H1 (cell line): ENCODE measurements around the gene DNM2. TPM values are rescaled to one million over a fixed set of nuclear protein-coding genes. Genes with fewer than 3 reads are reported as not detected.
"Not testable (repeated sequence)": the region's sequence is repeated elsewhere in the genome, so short reads cannot be mapped to it uniquely, and the experiment has no call there.

Experiments used
- CTCF ChIA-PET: fragments of 300-600 bp; sonication (Branson Sonifier 250); formaldehyde crosslinking; loops from one replicate; lab custom pipeline; 2021; ENCODE audit not compliant: partially characterized antibody; lab: Charles Lee
- POLR2A ChIA-PET: fragments of 300-600 bp; sonication (Branson Sonifier 250); formaldehyde crosslinking; loops from one replicate; lab custom pipeline; 2021; ENCODE audit warnings: inconsistent platforms; ENCODE audit not compliant: partially characterized antibody; lab: Charles Lee
- DNase-seq, 2 experiments: peaks; one replicate each; pipeline versions ENCODE4 v3.0.0 to v3.0.0-alpha.2; 2010 to 2022; ENCODE audit warnings: low spot score in 2 of 2, low read depth in 1 of 2, mixed read lengths in 1 of 2
- FAIRE-seq: peaks from 2 replicates; lab custom pipeline; 2011; peaks lifted over from hg19 to GRCh38; lab: Jason Lieb, UNC
- H2AFZ ChIP-seq: 2 replicates; pipeline ENCODE4 v1.8.1; 2012; ENCODE audit warnings: low read length, inconsistent platforms
- H2AK5ac ChIP-seq: 2 replicates; pipeline ENCODE4 v1.6.1; 2013; ENCODE audit warnings: low read depth, low read length
- H2BK120ac ChIP-seq: replicated peaks from 2 replicates; pipeline ENCODE3; 2013; ENCODE audit warnings: low read depth, low read length, inconsistent platforms
- H2BK12ac ChIP-seq: 2 replicates; pipeline ENCODE4 v1.6.1; 2013; ENCODE audit warnings: low read depth, low read length
- H2BK15ac ChIP-seq: 2 replicates; pipeline ENCODE4 v1.6.1; 2013; ENCODE audit warnings: low read length
- H2BK20ac ChIP-seq: 2 replicates; pipeline ENCODE4 v1.6.1; 2013; ENCODE audit warnings: low read length
- H2BK5ac ChIP-seq: 2 replicates; pipeline ENCODE4 v1.6.1; 2013; ENCODE audit warnings: low read depth, low read length
- H3K14ac ChIP-seq: 2 replicates; pipeline ENCODE4 v1.6.1; 2013; ENCODE audit warnings: inconsistent platforms; ENCODE audit not compliant: insufficient read length
- H3K18ac ChIP-seq: 2 replicates; pipeline ENCODE4 v1.6.1; 2013; ENCODE audit warnings: low read length; ENCODE audit errors: extremely low read depth
- H3K23ac ChIP-seq: 2 replicates; pipeline ENCODE4 v1.6.1; 2013; ENCODE audit warnings: inconsistent platforms; ENCODE audit not compliant: insufficient read length
- H3K23me2 ChIP-seq: 2 replicates; pipeline ENCODE4 v1.6.1; 2013; ENCODE audit warnings: low read depth, low read length
- H3K27ac ChIP-seq: 2 replicates; pipeline ENCODE4 v1.6.1; 2011; ENCODE audit warnings: low read depth, low read length, inconsistent platforms
- H3K27me3 ChIP-seq, 4 experiments: replicated peaks in 1 of 4; 1 replicate in 1 of 4; 2 replicates in 3 of 4; pipeline versions ENCODE4 v1.6.1 to v1.8.1; 2011 to 2013; ENCODE audit warnings: low read length in 3 of 4, mild to moderate bottlenecking in 3 of 4, inconsistent platforms in 2 of 4, mixed read lengths in 2 of 4, moderate library complexity in 1 of 4; ENCODE audit not compliant: control insufficient read depth in 3 of 4, insufficient read depth in 3 of 4; ENCODE audit errors: extremely low read depth in 1 of 4
- H3K36me3 ChIP-seq, 4 experiments: 2 replicates each; pipeline versions ENCODE4 v1.6.1 to v1.8.1; 2011 to 2013; ENCODE audit warnings: mild to moderate bottlenecking in 4 of 4, low read length in 3 of 4, moderate library complexity in 2 of 4, control low read depth in 1 of 4, inconsistent platforms in 1 of 4; ENCODE audit not compliant: insufficient read depth in 4 of 4, control insufficient read depth in 2 of 4
- H3K4ac ChIP-seq: replicated peaks from 2 replicates; pipeline ENCODE3; 2013; ENCODE audit warnings: low read length, low read depth, mixed read lengths, inconsistent platforms; ENCODE audit not compliant: insufficient read length
- H3K4me1 ChIP-seq, 4 experiments: replicated peaks in 1 of 4; 1 replicate in 1 of 4; 2 replicates in 3 of 4; pipeline versions ENCODE4 v1.6.1 to v1.8.1; 2011 to 2013; ENCODE audit warnings: low read length in 3 of 4, inconsistent platforms in 2 of 4, mixed read lengths in 1 of 4; ENCODE audit not compliant: insufficient read depth in 4 of 4, control insufficient read depth in 3 of 4
- H3K4me2 ChIP-seq, 2 experiments: 2 replicates each; pipeline versions ENCODE4 v1.6.1 to v1.8.1; 2011 to 2013; ENCODE audit warnings: low read depth in 2 of 2, low read length in 2 of 2, control low read depth in 1 of 2, inconsistent platforms in 1 of 2, mild to moderate bottlenecking in 1 of 2; ENCODE audit not compliant: insufficient read depth in 1 of 2
- H3K4me3 ChIP-seq, 4 experiments: fragments of 200-600, 300-600 bp in 1 of 4; sonication (generic), shearing (Covaris generic), sonication (Bioruptor Twin) in 1 of 4; 2 replicates each; pipeline versions ENCODE4 v1.5.1 to v1.8.1; 2011 to 2016; ENCODE audit warnings: low read length in 4 of 4, low read depth in 3 of 4, control low read depth in 2 of 4, inconsistent platforms in 2 of 4, mild to moderate bottlenecking in 2 of 4, mixed read lengths in 1 of 4, moderate library complexity in 1 of 4; ENCODE audit not compliant: insufficient read depth in 2 of 4; ENCODE audit errors: extremely low read depth in 1 of 4
- H3K56ac ChIP-seq: replicated peaks from 2 replicates; pipeline ENCODE3; 2013; ENCODE audit warnings: low read depth, mild to moderate bottlenecking, mixed read lengths, low read length, inconsistent platforms; ENCODE audit not compliant: insufficient read length
- H3K79me1 ChIP-seq: 2 replicates; pipeline ENCODE4 v1.6.1; 2013; ENCODE audit warnings: low read depth, low read length, control low read depth
- H3K79me2 ChIP-seq, 2 experiments: 2 replicates each; pipeline versions ENCODE4 v1.6.1 to v1.8.1; 2012 to 2013; ENCODE audit warnings: low read length in 2 of 2, mild to moderate bottlenecking in 2 of 2, inconsistent platforms in 1 of 2; ENCODE audit not compliant: insufficient read depth in 2 of 2, control insufficient read depth in 1 of 2
- H3K9ac ChIP-seq, 4 experiments: replicated peaks in 1 of 4; 1 replicate in 1 of 4; 2 replicates in 3 of 4; pipeline versions ENCODE4 v1.6.1 to v1.8.1; 2011 to 2013; ENCODE audit warnings: low read depth in 3 of 4, low read length in 3 of 4, control low read depth in 2 of 4, mild to moderate bottlenecking in 2 of 4, moderate library complexity in 2 of 4, inconsistent platforms in 1 of 4; ENCODE audit errors: extremely low read depth in 1 of 4
- H3K9me3 ChIP-seq, 2 experiments: 2 replicates each; pipeline versions ENCODE4 v1.6.1 to v1.8.1; 2012 to 2013; ENCODE audit warnings: mild to moderate bottlenecking in 2 of 2, moderate library complexity in 2 of 2, control low read depth in 1 of 2, inconsistent platforms in 1 of 2, low read depth in 1 of 2, low read length in 1 of 2, mixed read lengths in 1 of 2; ENCODE audit not compliant: insufficient read depth in 2 of 2
- H4K20me1 ChIP-seq, 2 experiments: replicated peaks in 1 of 2; 2 replicates each; pipeline versions ENCODE3 to v1.8.1; 2011 to 2013; ENCODE audit warnings: inconsistent platforms in 2 of 2, low read length in 2 of 2, mild to moderate bottlenecking in 1 of 2; ENCODE audit not compliant: insufficient read depth in 2 of 2, control insufficient read depth in 1 of 2
- H4K5ac ChIP-seq: 2 replicates; pipeline ENCODE4 v1.6.1; 2013; ENCODE audit warnings: low read length, low read depth, mixed read lengths, inconsistent platforms; ENCODE audit not compliant: insufficient read length
- H4K8ac ChIP-seq: 2 replicates; pipeline ENCODE4 v1.8.0; 2013; ENCODE audit warnings: mild to moderate bottlenecking, moderate library complexity, low read length, inconsistent platforms; ENCODE audit not compliant: insufficient read depth; ENCODE audit errors: extremely low read depth
- H4K91ac ChIP-seq: replicated peaks from 2 replicates; pipeline ENCODE3; 2013; ENCODE audit warnings: low read length, mixed read lengths, inconsistent platforms; ENCODE audit not compliant: insufficient read length
- JUN ChIP-seq: IDR thresholded peaks from 2 replicates; pipeline ENCODE4 v1.6.1; 2011; ENCODE audit warnings: low read depth, mild to moderate bottlenecking, improper control_type of control experiment, low read length
- PHF8 ChIP-seq: fragments of 200-600 bp; sonication (generic); conservative IDR thresholded peaks from 2 replicates; pipeline ENCODE4 v1.7.1; 2012; ENCODE audit warnings: low read depth, mild to moderate bottlenecking, inconsistent platforms, low read length, moderate library complexity
- POLR2AphosphoS5 ChIP-seq: IDR thresholded peaks from 2 replicates; pipeline ENCODE4 v1.6.1; 2011; ENCODE audit warnings: low read depth, low read length
- POU5F1 ChIP-seq: IDR thresholded peaks from 2 replicates; pipeline ENCODE4 v1.6.1; 2011; ENCODE audit warnings: low read depth, mild to moderate bottlenecking, low read length, moderate library complexity
- SP2 ChIP-seq: IDR thresholded peaks from 2 replicates; pipeline ENCODE4 v1.6.1; 2012; ENCODE audit warnings: mild to moderate bottlenecking, low read length, inconsistent platforms
- TCF12 ChIP-seq: IDR thresholded peaks from 2 replicates; pipeline ENCODE4 v1.6.1; 2011; ENCODE audit warnings: low read depth, mild to moderate bottlenecking, low read length
- YY1 ChIP-seq: IDR thresholded peaks from 2 replicates; pipeline ENCODE4 v1.6.1; 2011; ENCODE audit warnings: low read depth, mild to moderate bottlenecking, low read length
- WGBS, 2 experiments: shearing (Covaris generic) in 1 of 2; methylation state at CpG; one replicate each; pipeline versions ENCODE4 v1.1.6 to v1.1.7; 2013 to 2015; ENCODE audit warnings: low lambda C conversion rate in 2 of 2, mixed read lengths in 2 of 2, inconsistent platforms in 1 of 2, low coverage in 1 of 2, missing lambda C conversion rate in 1 of 2; ENCODE audit not compliant: insufficient replicate concordance in 2 of 2, insufficient coverage in 1 of 2, insufficient read length in 1 of 2; ENCODE audit errors: extremely low coverage in 1 of 2, missing lambda C conversion rate in 1 of 2; 5-methylcytosine and 5-hydroxymethylcytosine counted together
- polyA plus RNA-seq, 7 experiments: library from polyadenylated mRNA; depleted of rRNA in 3 of 7; stranded (reverse) in 5 of 7; unstranded in 2 of 7; fragments of >200 nt in 5 of 7; fragments of 200-250 nt in 2 of 7; gene quantifications; 1 replicate in 5 of 7; 2 replicates in 1 of 7; 4 replicates in 1 of 7; pipeline versions ENCODE4 v1.2.1 to v1.2.3, GENCODE V29; 2011 to 2013; ENCODE audit warnings: missing spikeins in 2 of 7, mixed read lengths in 2 of 7
- total RNA-seq: library from RNA; stranded (reverse); fragmentation: NEBNext Ultra II Directional; extraction: Animal tissue kit (Norgen Biotek cat#: 25700); gene quantifications from 2 replicates; pipeline ENCODE4 v1.2.1, GENCODE V29; 2021

Gene DNM2
- total and polyA plus RNA-seq, 2 of the 8 experiments (the other 6 are each of a cell fraction or from before 2014, with no cell fraction given) = 61.9 to 120 TPM

- no peak for TF ChIP-seq SP2
- no peak for TF ChIP-seq POU5F1
- no peak for TF ChIP-seq POLR2AphosphoS5
- TF ChIP-seq TCF12 = no peak
- TF ChIP-seq JUN = no peak
- TF ChIP-seq YY1 = no peak
- no peak for TF ChIP-seq PHF8
These were observed 38.9 kb downstream of the DNM2 start (continued) for GRCh38 chr19:10756791-10757190.

- DNase-seq, H4K8ac ChIP-seq, H2BK12ac ChIP-seq, H2BK5ac ChIP-seq, H4K5ac ChIP-seq, H3K23me2 ChIP-seq, H3K9ac ChIP-seq, H3K27me3 ChIP-seq, H4K91ac ChIP-seq, H3K9me3 ChIP-seq, H2BK120ac ChIP-seq, H3K56ac ChIP-seq, H3K4me2 ChIP-seq, H3K4ac ChIP-seq, H2BK15ac ChIP-seq, H2BK20ac ChIP-seq, H3K18ac ChIP-seq, H3K14ac ChIP-seq, H2AFZ ChIP-seq, H2AK5ac ChIP-seq, H3K27ac ChIP-seq, FAIRE-seq, H3K4me3 ChIP-seq, POLR2A ChIA-PET, H3K23ac ChIP-seq: not testable (repeated sequence)
- H3K4me1 ChIP-seq = peaks cover 3 to 13% (median 6%) of the 10 kb centered on the region in 4 experiments; a peak in 5 of 7 replicates
- peaks cover 0 to 30% of the 10 kb centered on the region in 2 experiments; a peak in 1 of 4 replicates for H3K79me2 ChIP-seq
- CTCF ChIA-PET = interaction anchor here (2.6 kb wide), 1 partner anchor 10 kb away, joined by 7 read pairs; no protein-coding TSS in a partner anchor
- H4K20me1 ChIP-seq = peaks cover 8 to 16% of the 10 kb centered on the region in 2 experiments
- 100% methylated on average over 1 of the region's 1 CpG; no CpG with 5 or more reads in 1 of the 2 experiments for WGBS, 2 experiments
- H3K36me3 ChIP-seq = peaks cover 0 to 12% (median 1%) of the 10 kb centered on the region in 4 experiments; a peak in 2 of 8 replicates
- H3K79me1 ChIP-seq = peaks cover 16% of the 10 kb centered on the region
These were observed 40.2 kb downstream of the DNM2 start for GRCh38 chr19:10758050-10758449.
